Mammary microvascular endothelial cell (primary cell): ENCODE data around the gene KLHL6. TPM values are rescaled to one million over a fixed set of nuclear protein-coding genes. Genes with fewer than 3 reads are reported as not detected.

Experiments used
- total RNA-seq: library from RNA; depleted of rRNA; stranded (reverse); fragments of >200 nt; gene quantifications from 2 replicates; pipeline ENCODE4 v1.2.3, GENCODE V29; 2015

The KLHL6 gene, protein sequence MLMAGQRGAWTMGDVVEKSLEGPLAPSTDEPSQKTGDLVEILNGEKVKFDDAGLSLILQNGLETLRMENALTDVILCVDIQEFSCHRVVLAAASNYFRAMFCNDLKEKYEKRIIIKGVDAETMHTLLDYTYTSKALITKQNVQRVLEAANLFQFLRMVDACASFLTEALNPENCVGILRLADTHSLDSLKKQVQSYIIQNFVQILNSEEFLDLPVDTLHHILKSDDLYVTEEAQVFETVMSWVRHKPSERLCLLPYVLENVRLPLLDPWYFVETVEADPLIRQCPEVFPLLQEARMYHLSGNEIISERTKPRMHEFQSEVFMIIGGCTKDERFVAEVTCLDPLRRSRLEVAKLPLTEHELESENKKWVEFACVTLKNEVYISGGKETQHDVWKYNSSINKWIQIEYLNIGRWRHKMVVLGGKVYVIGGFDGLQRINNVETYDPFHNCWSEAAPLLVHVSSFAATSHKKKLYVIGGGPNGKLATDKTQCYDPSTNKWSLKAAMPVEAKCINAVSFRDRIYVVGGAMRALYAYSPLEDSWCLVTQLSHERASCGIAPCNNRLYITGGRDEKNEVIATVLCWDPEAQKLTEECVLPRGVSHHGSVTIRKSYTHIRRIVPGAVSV
- 12.3 and 14.0 TPM in 2 replicates for total RNA-seq

DNA sequence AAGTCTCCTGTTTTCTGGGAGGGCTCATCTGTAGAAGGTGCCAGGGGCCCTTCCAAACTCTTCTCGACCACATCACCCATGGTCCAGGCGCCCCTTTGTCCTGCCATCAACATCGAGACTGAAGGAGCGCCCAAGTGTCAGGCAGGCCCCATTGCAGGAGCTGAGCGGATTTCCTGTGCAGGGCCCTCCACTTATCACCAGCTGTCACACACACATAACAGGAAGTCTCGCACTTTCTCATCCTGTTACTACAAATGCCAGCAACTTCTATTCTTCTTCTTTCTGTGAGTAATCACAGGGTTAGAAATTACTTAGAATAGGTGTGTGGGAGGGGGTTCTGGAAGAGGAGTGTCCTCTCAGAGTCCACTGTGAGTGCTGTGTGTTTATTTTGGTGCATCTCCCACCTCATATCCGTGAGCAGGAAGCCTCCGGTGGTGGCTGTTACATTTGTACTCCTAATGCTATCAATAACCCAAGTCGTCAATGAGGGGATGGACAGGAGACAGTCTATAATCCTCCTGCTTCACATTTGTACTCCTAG is at the start of gene KLHL6:
TSS of gene KLHL6 (minus strand) at position 166 of the 541 bp plus-strand sequence. CDS start at position 113, 53 bp downstream.

Other genes starting within 250 kb of the KLHL6 start
- gene MCF2L2, start 127.1 kb downstream of the KLHL6 start, total RNA-seq: 0.15 and 1.7 TPM in 2 replicates
- 19.9 and 32.7 TPM in 2 replicates for gene KLHL24, start 79.9 kb upstream of the KLHL6 start, total RNA-seq
- 22.6 and 22.9 TPM in 2 replicates for gene YEATS2, start 142.1 kb upstream of the KLHL6 start, total RNA-seq